K562 (cell line): ENCODE data around the gene NAT9. TPM values are rescaled to one million over a fixed set of nuclear protein-coding genes. Genes with fewer than 3 reads are reported as not detected.

Experiments
- CCAR2 ChIP-seq: fragments of 200-400 bp; formaldehyde crosslinking; IDR thresholded peaks from 2 replicates; pipeline ENCODE4 v1.6.1; 2017; ENCODE audit warnings: mild to moderate bottlenecking, low read depth, low read length
- RREB1 ChIP-seq: fragments of 250-450 bp; sonication (Bioruptor Pico); IDR thresholded peaks from 2 replicates; pipeline ENCODE4 v1.4.0; 2020
- ZNF146 ChIP-seq: IDR thresholded peaks from one replicate; pipeline ENCODE4 v1.6.1; 2018; ENCODE audit warnings: missing compliant biosample characterization; ENCODE audit not compliant: unreplicated experiment
- polyA plus RNA-seq, 8 experiments: library from polyadenylated mRNA; depleted of rRNA in 4 of 8; stranded (reverse) in 5 of 8; unstranded in 3 of 8; fragments of >200 nt; fragmentation: Nextera tagmentation in 2 of 8; fragmentation: Illumina TruSeq in 1 of 8; extraction: Ambion mirVana in 2 of 8; extraction: Trizol in 1 of 8; gene quantifications; 2 replicates each; pipeline versions ENCODE4 v1.2.1 to v1.2.3, GENCODE V29; 2011 to 2014; ENCODE audit warnings: inconsistent platforms in 1 of 8, missing spikeins in 1 of 8
- total RNA-seq, 7 experiments: library from RNA; depleted of rRNA in 6 of 7; stranded (reverse); fragments of >200 nt in 6 of 7; fragmentation: Illumina TruSeq in 2 of 7; extraction: Trizol in 2 of 7; gene quantifications; 2 replicates each; pipeline versions ENCODE4 v1.2.1 to v1.2.3, GENCODE V29; 2011 to 2021; ENCODE audit warnings: low replicate concordance in 1 of 7

NAT9 gene
- total and polyA plus RNA-seq, 9 of the 15 experiments (the other 6 are each of a cell fraction or from before 2014, with no cell fraction given), result 4.2 to 63.6 (median 40.8) TPM

- TF ChIP-seq ZNF146 (CRISPR knock-in tag), result no peak
- TF ChIP-seq CCAR2, result no peak
- TF ChIP-seq RREB1 (CRISPR knock-in tag), result no peak
Observed at GRCh38 chr17:74733365-74734122, 42.6 kb downstream of the NAT9 start (continued).
